ENCODE results near the gene CPTP.

GRCh38 chr1:1287288-1288110 is 37.1 kb upstream of the CPTP start:
- TF ChIP-seq, protein P1, sequence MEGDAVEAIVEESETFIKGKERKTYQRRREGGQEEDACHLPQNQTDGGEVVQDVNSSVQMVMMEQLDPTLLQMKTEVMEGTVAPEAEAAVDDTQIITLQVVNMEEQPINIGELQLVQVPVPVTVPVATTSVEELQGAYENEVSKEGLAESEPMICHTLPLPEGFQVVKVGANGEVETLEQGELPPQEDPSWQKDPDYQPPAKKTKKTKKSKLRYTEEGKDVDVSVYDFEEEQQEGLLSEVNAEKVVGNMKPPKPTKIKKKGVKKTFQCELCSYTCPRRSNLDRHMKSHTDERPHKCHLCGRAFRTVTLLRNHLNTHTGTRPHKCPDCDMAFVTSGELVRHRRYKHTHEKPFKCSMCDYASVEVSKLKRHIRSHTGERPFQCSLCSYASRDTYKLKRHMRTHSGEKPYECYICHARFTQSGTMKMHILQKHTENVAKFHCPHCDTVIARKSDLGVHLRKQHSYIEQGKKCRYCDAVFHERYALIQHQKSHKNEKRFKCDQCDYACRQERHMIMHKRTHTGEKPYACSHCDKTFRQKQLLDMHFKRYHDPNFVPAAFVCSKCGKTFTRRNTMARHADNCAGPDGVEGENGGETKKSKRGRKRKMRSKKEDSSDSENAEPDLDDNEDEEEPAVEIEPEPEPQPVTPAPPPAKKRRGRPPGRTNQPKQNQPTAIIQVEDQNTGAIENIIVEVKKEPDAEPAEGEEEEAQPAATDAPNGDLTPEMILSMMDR (IDR thresholded peaks at IDR 0.05), result no peak
- TF ChIP-seq POLR2A (IDR thresholded peaks at IDR 0.05), result no peak
